Measurements from ENCODE around the gene GNA15. TPM values are rescaled to one million over a fixed set of nuclear protein-coding genes. Genes with fewer than 3 reads are reported as not detected.

Gene GNA15
- total RNA-seq, 4 donors from 2014 or later: 5.3 to 18.5 (median 8.4) TPM

DNA sequence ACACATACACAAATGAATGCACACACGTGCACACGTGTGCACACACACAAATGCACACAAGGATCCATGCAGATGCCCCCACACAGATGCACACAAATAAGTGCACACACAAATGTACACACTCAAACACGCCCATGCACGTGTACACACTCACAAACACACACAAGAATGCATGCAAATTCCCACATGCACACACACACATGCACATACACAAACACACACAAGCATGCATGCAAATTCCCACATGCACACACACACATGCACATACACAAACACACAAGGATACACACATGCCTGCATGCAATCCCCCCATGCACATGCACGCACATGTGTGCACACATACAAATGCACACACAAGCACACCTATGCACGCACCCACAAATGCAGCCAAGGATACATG is 13.3 kb downstream of the GNA15 start:
- TF ChIP-seq, protein P1, sequence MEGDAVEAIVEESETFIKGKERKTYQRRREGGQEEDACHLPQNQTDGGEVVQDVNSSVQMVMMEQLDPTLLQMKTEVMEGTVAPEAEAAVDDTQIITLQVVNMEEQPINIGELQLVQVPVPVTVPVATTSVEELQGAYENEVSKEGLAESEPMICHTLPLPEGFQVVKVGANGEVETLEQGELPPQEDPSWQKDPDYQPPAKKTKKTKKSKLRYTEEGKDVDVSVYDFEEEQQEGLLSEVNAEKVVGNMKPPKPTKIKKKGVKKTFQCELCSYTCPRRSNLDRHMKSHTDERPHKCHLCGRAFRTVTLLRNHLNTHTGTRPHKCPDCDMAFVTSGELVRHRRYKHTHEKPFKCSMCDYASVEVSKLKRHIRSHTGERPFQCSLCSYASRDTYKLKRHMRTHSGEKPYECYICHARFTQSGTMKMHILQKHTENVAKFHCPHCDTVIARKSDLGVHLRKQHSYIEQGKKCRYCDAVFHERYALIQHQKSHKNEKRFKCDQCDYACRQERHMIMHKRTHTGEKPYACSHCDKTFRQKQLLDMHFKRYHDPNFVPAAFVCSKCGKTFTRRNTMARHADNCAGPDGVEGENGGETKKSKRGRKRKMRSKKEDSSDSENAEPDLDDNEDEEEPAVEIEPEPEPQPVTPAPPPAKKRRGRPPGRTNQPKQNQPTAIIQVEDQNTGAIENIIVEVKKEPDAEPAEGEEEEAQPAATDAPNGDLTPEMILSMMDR (IDR thresholded peaks at IDR 0.05; ENCODE audit: low read depth): no peak

DNA sequence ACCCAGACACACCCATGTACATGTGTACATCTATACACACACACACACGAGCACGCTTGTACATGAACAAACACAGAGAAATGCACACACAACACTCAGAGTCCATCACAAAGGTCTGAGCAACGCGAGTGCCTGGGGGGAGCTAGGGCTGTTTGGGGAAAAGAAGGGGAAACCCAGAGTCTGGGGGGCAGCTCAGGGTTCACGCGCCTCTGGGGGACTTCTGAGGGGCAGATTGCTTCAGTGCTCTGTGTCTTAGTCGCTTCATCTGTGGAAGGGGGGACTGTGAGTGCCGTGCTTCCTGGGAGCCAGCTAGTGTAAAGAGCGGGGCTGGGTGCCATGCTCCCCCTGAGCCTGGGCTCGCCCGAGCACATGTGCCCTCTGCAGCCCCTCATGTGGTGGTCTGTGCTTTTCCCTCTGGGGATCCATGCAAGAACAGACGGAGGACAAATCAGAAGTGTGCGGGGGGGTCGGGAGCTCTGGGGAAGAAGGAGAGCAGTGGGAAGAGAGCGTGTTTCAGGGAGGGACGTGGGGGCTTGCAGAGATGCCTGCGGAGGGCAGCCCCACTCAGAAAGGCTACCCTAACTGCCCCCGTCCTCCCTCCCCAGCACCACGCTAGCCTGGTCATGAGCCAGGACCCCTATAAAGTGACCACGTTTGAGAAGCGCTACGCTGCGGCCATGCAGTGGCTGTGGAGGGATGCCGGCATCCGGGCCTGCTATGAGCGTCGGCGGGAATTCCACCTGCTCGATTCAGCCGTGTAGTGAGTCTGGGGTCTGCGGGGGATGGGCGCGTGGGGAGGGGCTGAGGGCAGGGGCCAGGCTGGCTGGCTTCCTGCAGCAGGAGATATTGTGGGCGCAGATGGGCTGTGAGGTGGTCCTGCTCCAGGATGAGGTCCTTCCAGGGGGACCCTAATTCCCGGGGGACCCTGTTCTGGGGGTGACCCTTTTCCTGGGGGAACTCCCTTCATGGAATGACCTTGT is 14.0 kb downstream of the GNA15 start:
- TF ChIP-seq, protein P1 (IDR thresholded peaks at IDR 0.05; ENCODE audit: low read depth): no peak

DNA sequence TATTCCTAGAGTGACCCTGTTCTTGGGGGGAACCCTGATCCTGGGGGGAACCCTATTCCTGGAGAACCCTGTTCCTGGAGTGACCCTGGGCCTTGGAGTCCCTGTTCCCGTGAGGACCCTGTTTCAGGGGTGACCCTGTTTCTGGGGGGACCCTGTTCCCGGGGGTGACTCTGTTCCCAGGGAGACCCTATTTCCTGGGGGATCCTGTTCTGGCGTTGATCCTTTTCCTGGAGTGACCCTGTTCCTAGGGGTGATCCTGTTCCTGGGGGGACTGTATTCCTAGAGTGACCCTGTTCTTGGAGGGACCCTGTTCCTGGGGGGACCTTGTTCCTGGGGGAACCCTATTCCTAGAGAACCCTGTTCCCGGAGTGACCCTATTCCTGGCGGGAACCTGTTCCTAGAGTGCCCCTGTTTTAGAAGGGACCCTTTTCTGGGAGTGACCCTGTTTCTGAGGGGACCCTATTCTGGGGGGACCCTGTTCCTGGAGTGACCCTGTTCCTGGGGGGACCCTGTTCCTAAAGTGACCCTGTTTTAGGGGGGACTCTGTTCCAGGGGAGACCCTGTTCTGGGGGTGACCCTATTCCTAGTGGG is 15.0 kb downstream of the GNA15 start:
- TF ChIP-seq, protein P1 (IDR thresholded peaks at IDR 0.05; ENCODE audit: low read depth): no peak

DNA sequence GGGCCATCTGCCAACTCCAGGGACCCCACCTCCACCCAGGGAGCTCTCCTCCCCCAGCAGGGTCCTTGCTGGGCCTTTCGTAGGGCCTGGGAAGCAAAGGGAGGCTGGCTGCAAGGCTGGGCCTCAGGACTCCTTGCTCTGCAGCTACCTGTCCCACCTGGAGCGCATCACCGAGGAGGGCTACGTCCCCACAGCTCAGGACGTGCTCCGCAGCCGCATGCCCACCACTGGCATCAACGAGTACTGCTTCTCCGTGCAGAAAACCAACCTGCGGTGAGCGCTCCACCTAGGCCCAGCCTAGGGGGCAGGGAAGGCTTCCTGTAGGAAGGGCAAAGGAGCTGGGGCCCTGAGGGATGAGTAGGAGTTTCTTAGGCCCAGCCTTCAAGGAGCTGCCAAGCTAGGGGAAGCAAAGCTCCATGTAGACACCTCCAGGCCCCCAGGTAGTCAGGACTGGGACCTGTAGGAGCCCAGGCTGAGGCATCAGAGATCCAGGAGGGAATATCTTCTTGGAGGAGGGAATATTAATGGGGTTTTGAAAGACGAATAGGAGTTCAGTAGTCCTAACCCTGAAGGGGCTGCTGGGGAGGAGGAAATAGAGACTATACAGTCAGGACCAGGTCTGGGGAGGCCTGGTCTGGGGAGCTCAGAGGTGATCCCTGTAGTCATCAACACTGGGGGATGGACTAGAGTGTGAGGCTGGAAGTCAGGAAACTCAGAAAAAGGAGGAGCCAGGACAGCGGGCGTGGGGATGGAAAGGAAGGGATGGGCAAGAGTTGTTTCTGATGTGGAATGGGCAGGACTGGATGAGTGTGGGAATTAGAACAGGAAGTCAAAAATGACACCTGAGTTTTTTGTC is 16.0 kb downstream of the GNA15 start:
- TF ChIP-seq, protein P1 (IDR thresholded peaks at IDR 0.05; ENCODE audit: low read depth): no peak

DNA sequence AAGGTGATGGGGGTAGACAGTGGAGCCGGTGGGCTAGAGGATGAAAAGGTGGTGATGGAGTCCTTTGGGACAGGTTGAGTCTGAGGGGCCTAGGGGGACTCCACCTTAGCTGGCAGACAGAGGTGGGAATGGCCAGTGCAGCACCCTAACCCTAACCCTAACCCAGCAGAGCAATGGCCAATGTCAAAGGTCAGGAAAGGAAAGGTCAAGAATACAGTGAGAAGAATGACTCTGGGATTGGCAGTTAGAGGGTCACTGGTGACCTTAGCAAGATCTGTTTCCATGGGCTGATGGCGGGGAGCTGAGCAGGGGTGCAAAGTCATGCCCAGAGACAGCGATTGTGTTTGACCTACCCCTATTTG is 16.6 kb downstream of the GNA15 start:
- TF ChIP-seq, protein P1 (IDR thresholded peaks at IDR 0.05; ENCODE audit: low read depth): no peak

DNA sequence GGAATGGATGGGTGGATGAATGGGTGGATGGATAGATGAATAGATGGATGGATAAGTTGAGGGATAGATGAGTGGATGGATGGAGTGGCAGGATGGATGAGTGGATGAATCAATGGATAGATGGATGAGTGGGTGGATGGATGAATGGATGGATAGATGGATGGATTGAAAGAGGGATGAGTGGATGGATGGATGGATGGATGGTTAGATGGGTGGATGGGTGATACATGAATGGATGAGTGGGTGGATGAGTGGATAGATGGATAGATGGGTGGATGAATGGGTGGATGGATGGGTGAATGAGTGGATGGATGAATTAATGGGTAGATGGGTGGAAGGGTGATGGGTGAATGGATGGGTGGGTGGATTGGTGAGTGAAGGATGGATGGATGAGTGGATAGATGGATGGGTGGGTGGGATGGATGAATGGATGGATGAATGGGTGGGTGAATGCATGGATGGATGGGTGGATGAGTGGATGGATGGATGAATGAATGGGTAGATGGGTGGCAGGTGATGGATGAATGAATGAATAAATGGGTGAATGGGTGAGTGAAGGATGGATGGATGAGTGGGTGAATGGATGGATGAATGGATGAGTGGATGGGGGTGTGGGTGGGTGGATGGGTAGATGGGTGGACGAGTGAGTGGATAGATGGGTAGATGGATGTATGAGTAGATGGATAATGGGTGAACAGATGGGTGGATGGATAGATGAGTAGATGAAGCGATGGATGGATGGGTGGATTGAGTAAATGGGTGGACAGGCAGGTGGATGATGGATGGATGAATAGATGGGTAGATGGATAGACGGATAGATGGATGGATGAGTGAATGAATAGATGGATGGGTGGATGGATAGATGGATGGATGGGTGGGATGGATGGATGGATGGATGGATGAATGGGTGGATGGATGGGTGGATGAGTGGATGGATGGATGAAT is 17.7 kb downstream of the GNA15 start:
- TF ChIP-seq, protein P1 (IDR thresholded peaks at IDR 0.05; ENCODE audit: low read depth): no peak
